Measurements from ENCODE around the gene MICALL1.

The MICALL1 gene

DNA sequence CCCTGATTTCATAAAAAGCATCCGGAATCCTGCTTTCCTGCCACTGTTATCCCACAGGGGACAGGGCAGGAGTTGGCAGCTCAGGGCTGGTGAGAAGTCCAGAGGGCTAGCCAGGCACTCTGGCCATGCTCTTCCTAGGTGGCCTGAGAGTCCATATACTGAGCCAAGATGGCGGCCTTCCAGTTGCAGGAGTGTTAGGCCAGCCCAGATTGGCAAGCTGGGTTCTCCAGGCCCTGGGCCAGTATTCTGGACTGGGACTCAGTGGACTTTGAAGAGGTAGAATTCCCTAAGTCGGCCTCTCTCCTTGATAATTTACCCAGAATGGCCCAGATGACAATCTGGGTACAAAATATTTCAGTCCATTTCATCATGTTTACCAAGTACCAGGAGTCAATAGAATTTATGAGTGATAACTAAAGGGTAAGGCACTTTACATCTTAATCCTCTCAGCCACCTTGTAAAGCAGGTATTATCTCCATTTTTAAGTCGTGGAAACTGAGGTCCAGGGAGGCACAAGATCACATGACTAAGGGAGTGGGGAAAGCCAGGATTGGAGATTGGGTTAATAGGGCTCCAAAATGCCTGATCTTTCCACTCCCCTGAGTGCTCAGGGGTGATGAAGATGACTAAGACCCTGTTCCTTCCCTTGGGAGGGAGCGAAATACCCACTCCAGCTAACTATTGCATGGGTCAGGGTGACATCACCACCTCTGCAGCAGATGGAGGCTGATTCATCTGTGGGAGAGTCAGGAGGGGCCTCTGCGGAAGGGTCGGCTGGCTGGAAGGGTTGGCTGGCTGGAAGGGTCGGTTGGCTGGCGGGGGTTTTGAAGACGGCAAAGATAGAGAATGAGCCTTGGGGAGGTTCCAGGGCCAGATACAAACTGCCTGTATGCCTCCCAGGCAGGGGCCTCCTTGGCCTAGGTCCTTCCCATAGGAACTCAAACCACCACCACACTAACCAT lies 1.2 kb upstream of the MICALL1 start:
- DNase-seq (ENCODE audit: low spot score), result peak; percentile 97

- DNase-seq (ENCODE audit: low spot score), result no peak
Observed at GRCh38 chr22:37906364-37907008, 389 bp downstream of the MICALL1 start.

DNA sequence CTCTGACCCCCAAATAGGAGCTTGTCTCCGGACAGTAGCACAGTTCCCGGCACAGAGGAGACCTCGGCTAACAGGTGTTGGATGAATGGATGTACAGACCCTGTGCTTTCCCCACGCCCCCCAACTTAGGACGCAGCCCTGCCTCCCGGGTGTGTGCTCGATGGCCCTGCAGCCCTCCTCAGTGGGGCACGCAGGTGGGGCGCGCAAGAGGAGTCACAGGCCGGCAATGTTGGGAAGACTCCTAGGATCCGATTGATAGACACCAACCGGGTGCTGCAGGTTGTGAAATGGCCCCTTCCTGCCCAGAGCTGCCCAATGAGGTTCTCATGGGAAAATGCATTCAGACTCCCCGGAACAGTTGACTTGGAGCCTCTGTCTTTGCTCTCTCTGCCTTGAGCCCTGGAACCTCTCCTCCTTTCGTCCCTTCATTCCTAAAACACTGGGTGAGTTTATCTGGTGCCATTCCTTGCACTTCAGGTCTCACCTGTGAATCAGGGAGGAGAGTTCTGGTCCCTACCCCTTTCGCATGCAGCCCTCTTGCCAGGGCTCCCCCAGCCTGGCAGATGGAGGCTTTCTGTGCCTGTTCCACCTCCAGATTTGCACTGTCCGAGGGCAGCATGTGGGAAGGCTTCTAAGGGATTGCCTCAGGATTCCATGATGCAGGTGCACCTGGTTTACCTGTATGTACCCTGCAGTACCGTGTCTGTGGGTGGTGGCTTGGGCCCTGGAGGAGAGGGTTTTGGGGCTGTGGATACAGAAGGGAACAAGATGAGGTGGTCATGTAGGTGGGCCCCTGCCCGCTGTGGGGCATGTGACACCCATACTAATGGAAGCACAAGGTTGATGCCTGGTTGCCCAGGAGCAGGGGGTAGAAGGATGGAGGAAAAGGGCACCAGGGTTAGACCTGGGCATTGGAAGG lies 1.2 kb downstream of the MICALL1 start:
- DNase-seq (ENCODE audit: low spot score), result no peak

DNA sequence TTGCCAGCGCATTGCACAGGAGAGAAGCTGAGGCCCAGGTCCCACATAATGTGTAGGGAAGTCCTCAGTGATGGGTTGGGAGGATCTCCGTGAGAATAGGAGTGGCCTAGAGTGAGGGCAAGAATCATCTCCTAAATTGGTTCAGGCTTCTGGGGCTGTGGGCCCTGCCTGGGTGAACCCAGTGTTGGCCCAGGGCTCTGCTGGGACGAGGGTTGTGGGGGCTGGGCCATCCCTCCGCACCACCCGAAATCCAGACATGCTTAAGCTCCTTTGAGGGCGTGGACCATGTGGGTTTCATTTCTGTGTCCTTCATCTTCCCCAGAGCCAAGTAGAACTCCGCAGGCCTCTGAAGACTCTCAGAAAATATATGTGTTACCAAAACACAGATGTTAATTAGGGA lies 3.7 kb downstream of the MICALL1 start:
- DNase-seq (ENCODE audit: low spot score), result no peak

GRCh38 chr22:37910890-37911672 lies 5.0 kb downstream of the MICALL1 start:
- DNase-seq (ENCODE audit: low spot score), result no peak

DNA sequence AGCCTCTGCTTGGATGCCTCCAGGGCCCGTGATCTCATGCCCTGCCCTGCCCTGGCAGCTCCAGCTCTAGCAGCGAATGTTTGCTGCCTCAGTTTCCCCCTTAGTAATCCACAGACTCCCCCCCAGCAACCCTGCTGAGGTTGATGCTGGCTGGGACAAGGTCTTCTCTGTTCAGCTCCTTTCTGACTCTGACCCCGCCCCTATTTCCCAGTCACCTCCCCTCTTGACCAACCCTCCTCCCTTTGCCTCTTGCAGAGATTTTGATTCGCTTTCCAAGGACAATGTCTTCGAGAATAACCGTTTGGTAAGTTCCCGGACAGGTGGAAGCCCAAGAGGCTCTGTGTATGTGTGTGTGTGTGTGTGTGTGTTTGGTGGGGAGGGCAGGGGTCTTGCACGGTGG lies 5.6 kb downstream of the MICALL1 start:
- no peak for DNase-seq (ENCODE audit: low spot score)

DNA sequence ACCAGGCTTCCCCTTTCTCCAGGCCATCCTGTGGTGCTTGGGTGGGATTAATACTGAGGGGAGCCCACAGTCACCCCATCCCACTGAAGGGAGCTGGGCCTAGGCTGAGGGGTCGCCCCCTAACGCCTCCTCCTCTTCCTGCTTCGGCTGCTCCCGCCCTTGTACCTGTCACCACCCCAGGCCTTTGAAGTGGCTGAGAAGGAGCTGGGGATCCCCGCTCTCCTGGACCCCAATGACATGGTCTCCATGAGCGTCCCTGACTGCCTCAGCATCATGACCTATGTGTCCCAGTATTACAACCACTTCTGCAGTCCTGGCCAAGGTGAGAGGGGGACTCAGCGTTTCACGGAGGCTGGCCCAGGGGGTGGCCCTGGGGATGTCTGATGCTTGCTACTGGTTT lies 6.1 kb downstream of the MICALL1 start:
- DNase-seq (ENCODE audit: low spot score), result no peak

GRCh38 chr22:37913233-37913721 lies 7.2 kb downstream of the MICALL1 start:
- peak; percentile 37 for DNase-seq (ENCODE audit: low spot score)

- no peak for DNase-seq (ENCODE audit: low spot score)
Observed at GRCh38 chr22:37916311-37916710, 10.2 kb downstream of the MICALL1 start.

DNA sequence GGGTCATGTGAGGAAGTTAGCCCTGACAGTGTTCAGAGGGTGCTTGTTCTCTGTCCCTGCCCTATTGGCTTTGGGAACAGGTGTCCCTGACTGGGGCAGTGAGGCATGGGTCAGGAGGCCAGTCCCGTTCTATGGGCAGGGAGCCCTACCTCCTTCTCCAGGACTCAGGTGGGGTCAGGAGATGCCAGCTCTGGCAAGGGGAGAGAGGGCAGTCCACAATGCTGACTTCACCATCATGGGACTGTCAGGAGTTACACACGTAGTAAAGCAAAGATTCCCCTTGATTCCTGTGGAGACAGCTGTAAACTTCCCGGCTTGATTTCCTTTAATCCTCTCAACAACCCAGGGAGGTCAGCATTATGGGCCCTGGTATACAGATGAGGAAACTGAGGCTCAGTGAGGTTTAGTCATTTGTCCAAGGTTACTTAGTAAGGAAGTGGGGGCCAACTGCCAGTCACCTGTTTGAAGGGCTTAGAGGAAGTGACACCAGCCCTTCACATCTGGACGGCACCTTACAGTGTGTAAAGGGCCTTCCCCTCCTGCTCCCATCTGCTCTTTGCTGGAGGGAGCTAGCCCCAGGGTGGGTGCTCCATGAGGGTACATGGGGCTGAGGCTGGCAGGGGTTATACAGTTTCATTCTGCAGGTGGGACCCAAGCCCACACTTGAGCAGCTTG lies 11.9 kb downstream of the MICALL1 start:
- DNase-seq (ENCODE audit: low spot score), result no peak

DNA sequence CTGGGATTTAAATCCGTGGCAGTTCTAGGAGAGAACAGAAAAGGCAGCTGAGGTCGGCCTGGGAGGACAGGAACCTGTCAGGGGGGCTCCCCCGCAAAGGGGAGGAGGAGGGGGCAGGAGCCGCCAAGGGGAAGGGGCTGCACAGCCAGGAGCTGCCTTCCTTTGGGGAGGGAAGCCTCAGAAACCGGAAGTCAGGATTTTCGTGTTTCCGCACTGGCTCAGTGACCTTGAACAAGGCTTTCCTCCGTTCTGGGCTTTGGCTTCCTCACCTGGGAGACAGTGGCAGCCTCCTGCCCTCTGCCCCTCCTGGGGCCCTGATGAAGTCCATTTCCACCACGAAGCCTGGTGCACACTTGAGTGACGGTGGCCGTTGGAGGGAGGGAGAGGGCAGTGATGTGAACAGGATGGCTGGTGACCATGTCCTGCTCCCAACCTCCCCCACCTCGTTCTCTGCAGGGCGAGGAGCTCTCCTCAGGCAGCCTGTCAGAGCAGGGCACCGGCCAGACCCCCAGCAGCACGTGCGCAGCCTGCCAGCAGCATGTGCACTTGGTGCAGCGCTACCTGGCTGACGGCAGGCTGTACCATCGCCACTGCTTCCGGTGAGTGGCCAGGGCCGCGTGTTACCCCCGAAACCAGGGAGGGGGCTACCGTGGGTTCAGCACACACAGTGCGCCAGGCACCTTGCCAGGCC lies 12.6 kb downstream of the MICALL1 start:
- DNase-seq (ENCODE audit: low spot score), result no peak

DNA sequence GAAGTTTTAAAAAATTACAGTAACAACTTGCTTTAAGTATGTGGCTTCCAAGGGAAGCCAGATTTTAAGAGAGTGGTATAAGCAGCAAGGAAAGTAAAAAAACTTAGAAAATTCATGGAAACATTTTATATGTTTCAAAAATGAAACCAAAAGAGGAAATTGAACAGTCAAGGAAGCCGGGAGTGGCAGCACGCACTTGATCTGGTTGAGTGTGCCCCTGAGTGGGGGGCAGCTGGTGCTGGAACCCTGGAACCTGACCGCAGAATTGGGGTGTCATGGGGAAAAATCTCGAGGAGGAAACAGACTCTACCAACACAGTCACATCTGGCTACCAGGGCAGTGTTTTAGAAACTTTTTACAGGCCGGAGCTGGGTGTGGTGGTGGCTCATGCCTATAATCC lies 14.0 kb downstream of the MICALL1 start:
- DNase-seq (ENCODE audit: low spot score), result no peak

DNA sequence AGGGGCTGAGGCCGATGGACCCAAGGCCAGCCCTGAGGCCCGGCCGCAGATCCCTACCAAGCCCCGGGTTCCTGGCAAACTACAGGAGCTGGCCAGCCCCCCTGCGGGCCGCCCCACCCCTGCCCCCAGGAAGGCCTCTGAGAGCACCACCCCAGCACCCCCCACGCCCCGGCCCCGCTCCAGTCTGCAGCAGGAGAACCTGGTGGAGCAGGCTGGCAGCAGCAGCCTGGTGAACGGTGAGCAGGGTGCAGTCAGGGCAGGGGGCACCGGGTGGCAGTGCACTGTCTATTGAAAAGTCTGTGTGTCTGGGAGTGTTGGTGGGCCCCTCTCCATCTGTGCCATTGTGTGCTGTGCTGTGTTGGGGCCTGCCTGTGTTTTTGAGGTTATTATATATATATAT lies 16.1 kb downstream of the MICALL1 start:
- DNase-seq (ENCODE audit: low spot score), result no peak

DNA sequence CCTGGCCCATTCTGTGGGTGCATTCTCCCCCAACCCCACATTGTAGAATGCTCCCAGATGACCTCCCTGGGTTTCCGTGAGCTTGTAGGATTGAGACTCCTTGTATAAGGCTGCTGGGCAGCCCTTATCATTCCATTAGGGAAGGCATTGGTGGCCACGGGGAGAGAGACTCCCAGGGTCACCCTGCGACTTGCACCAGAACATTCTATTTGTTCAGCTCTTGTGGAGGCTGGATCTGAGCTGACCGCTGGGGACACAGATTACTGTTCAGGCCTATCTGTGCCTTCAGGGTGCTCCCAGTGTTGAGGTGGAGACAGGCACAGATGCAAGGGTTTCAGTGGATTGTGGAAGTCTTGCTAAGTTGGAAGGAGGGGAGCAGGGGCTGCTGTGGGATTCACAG lies 17.8 kb downstream of the MICALL1 start:
- no peak for DNase-seq (ENCODE audit: low spot score)

GRCh38 chr22:37924386-37925065 lies 18.4 kb downstream of the MICALL1 start:
- no peak for DNase-seq (ENCODE audit: low spot score)

- no peak for DNase-seq (ENCODE audit: low spot score)
Observed at GRCh38 chr22:37925330-37925729, 19.2 kb downstream of the MICALL1 start.

GRCh38 chr22:37925767-37926166 lies 19.7 kb downstream of the MICALL1 start:
- DNase-seq (ENCODE audit: low spot score), result no peak

- DNase-seq (ENCODE audit: low spot score), result no peak
Observed at GRCh38 chr22:37926358-37926757, 20.3 kb downstream of the MICALL1 start.

- no peak for DNase-seq (ENCODE audit: low spot score)
Observed at GRCh38 chr22:37926771-37927636, 20.9 kb downstream of the MICALL1 start.

All from kidney capillary endothelial cell (primary cell).